Measurements from ENCODE around the gene GPHA2.

GPHA2 gene

GRCh38 chr11:64909653-64910343, 25.9 kb downstream of the GPHA2 start:
- no peak for DNase-seq

DNA sequence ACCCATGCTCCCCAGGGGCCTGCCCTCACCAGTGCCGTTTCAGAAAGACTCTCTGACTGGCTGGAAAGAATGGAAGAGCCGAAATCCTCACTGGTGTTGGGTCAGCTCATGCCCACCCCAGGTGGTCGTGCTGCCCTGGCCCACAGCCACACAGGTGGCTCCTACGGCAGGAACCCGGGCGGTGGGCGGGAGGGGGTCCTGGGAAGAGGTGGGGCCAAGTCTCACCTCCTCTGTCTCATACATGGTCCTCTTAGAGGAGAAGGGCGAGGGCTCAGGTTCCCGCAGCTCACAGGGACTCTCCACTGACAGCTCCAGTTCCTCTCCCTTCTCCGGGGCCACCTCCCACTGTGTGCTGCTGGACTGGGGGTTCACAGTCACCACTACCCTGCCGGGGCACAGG, 26.9 kb downstream of the GPHA2 start:
- DNase-seq, result no peak

- DNase-seq, result no peak
These were observed 29.4 kb downstream of the GPHA2 start for GRCh38 chr11:64906314-64906635.

- no peak for DNase-seq
These were observed 30.0 kb downstream of the GPHA2 start for GRCh38 chr11:64905516-64906313.

DNA sequence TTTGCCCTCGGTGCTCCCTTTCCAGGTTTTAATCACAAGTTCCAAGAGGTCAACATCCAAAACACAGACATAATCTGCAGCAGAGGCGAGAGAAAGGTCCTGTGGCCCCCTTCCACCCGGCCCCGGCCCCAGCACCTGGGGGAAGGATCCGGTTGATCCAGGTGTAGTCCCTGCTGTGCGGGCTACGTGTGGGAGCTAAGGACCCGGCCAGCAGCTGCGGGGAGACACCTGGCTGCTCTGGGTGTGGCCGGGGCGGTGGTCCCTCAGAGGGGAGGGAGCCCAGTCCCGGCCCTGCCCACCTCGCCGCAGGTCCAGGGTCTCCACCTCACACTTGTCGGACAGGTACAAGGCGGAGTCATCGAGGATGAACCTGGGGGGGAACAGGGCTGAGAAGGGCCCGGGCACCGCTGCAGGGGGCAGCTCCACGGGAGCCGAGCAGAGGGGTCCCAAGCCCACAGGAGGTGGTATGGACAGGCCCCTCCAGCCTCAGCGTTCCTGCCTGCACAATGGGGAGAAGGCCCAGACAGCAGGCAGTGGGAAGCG, 32.3 kb downstream of the GPHA2 start:
- no peak for DNase-seq

DNA sequence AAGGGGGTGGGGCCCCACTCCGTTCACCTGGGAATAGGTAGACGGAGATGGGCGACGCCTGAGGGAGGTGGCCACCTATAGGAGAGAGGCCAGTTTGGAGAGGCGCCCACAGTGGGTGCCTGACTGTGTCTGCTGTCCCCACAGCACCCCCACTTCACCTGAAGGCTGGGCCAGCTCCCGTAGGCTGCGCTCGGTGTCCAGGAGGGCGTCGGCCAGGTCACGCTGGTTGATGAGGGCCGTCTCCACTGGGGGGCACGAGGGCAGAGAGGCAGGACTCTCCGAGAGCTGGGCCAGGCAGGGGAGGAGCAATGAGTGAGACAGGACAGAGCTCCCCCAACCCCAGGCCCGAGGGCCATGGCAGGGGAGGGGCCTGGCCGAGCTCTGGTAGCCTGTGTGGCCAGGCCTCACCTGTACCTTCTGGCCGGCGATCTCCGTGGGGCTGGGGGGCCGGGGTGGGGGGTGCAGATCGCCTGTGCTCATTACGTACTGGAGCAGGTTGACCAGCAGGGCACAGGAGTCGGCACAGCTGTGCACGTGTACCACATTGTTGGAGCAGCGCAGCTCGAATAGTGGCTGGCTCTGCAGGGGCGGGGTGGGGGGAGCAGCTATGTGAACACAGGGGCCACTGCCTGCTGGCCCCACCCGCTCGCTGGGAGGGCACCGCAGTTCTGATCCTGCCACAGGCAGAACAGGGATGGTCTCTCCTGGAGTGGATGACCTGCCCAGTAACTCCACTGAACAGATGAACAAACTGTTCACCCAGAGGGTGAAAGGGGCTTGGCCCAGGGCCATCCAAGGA, 33.4 kb downstream of the GPHA2 start:
- DNase-seq, result no peak

DNA sequence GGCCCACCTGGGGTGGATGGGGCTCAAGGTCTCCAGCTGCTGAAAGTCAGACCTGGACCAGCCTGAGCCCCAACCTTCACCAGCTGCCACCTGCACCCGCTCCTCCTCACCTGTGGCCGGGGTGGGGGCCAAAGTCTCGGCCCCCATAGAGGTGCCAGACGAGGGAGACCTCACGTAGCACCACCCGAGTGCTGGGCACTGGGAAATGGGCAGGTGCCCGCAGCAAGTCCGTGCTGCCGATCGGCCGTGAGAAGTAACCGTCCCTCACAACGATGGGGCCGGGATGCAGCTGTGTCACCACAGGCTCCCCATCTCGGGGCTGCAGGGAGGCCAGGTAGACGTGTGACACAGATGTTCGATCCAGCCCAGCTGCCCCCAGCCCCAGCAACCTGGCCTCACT, 34.9 kb downstream of the GPHA2 start:
- no peak for DNase-seq

DNA sequence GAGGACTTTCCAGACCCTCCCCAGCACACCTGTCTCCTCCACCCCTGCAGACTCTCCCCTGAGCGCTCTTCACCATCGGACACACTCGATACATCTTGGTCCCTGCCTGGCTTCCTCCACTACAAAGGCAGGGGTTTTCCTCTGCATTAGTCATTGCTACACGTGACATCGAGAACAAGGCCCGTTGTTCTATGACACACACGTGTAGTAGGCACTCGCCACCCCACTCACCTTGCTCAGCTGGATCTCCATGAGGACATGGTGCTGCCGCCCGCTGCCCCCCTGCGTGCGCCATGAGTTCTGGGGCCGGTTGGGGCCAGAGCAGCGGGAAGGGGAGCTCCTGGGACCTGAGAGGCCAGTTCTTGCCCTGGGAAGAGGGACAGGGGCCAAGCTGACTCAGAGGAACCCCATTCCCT, 35.4 kb downstream of the GPHA2 start:
- no peak for DNase-seq

DNA sequence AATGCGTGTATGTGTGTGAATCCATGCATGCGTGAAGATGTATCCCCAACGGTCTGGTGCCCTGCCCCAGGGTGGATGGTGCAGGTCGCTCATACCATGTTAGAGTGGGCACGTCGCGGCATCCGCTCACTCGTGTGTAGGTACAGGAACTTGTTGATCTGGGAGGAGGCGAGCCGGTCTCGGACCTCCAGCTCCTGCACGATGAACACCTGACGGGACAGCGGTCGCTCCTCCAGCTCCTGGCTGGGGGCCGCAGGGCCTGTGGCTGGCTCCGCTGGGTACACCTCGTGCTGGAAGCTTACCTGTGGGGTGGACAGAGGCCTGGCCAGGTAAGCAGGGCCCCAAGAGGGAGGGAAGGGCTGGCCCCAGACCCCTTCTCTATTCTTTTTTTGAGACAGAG, 37.2 kb downstream of the GPHA2 start:
- DNase-seq, result no peak

- DNase-seq, result no peak
These were observed 37.6 kb downstream of the GPHA2 start for GRCh38 chr11:64898076-64898445.

DNA sequence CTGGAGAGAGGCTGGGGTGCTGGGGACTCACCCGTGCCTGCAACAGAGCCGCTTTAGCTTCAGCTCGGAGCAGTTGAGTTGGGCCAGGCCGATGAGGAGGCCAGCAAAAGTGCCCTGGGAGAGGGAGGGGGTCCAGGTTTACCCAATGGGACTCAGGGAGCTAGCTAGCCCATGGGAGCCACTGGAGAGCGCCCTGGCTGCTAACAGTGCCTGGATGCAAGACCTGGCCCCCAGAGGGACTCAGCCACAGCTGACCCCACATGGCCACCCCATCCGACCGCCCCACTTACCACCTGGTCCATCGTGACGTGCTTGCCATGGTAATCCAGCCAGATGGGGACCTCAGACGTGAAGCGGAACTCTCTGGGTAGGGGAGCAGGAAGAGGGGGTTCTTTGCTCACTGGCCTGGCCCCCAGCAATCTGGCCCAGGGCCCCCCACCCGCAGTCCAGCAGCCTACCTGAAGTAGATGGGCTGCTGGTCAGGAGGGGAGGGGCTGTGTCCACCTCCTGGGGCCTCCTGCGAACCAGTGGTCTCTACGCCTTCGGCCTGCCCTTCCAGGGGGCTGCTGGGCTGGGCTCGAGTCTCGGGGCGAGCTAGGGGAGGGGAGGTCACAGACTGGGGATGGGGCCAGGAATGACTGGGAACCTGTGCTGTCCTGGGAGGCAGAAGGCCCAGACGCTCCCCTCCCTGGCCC, 38.2 kb downstream of the GPHA2 start:
- DNase-seq, result no peak

GRCh38 chr11:64896448-64897022, 39.2 kb downstream of the GPHA2 start:
- no peak for DNase-seq

DNA sequence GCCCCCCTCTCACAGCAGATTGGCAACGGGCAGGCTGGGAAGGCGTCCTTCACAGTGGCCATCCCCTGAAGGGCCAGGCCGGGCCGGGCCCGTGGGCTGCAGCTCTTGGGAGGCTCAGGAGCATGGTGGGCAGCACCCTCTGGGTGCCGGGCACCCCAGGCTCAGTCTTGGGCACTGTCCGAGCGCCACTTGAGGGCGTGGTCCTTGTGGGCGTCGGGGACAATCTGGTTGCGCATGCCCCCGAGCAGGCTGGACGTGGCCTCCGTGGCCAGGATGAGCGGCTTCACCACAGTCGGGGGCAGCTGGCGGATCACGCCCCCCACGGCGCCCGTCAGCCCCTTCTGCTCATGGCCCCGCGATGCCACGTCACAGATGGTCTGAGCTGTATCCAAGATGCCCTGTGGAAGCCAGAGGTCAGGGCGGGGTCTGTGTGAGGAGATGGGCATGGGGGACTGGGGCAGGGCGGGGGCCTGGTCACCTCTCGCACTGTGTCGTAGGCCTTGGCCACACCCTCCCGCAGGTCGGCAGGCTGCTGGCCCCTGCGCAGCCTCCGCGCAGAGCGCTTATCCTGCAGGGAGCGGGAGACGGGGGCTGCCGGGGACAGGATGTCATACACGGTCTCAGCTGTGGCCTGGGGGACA, 40.8 kb downstream of the GPHA2 start:
- no peak for DNase-seq

DNA sequence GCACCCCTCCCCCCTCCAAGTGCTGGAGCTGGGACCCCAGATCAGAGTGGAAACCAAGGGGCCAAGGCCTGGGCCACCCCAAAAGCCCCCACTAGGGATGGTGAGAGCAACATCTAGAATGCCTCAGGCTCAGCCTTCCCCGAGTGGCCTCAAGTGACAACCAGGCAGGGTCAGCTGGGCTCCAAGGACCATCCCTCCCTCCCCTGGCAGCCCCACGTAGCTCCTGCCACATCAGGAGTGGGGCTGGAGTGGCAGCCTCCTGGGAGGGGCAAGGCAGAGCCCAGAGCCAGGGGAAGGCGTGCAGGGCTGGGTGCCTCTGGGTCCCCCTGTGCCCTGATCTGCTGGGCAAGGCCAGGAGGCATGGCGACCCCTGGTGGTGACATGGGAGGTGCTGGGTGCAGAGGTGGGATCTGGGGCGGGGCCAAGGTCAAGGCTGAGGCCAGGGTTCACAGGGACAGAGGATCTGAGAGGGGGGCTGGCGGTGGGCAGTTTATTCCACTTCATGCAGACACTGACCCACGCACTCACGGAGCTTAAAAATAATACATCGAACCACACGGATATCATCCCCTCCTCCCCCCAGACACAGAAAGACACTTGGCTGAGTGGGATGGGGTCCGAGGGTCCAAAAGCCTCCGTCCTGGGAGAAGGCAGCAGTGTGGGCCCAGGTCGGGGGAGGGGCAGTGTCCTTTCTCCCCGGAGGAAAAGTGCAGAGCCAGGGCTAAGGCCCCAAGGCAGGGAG, 41.5 kb downstream of the GPHA2 start:
- peak; percentile 27 to 38 for DNase-seq

DNA sequence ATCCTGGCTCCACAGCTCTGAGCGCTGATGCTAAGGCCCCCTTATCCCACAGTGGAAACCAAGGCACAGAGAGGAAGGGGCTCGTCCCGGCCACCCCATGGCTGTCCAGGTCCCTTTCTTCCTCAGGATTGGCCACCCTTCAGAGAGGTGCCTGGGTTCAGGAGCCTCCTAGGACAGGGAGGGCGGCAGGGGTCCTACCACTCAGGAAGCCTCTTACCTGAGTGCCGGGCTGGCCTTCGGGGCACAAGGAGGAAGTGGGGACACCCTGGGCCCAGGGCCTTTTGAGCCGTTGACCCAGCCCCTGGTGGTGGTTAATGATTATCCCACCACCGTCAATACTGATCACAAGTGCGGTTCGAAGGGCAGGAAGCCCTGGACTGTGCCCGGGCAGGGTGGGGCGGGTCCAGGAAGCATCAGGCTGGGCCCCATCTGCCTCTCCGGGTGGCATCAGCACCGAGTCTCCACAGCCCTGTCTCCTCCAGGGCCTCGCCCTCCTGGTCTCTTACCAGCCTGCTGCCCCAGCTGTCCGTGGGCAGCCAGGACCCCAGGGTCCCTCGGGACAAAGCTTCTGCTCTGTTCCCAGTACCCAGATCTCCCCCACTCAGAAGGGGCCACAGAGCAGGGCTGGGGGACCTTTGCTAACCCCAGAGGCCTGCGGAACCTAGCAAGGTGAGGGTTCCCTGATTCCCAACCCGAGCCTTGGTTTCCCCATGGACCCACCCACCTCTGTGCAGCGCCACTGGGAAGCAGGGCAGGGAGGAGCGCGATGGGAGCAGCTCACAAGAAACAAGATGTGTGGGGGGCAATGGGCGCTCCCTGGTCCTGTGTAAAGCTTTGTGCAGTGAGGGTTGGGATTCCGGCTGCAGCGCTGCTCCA, 42.3 kb downstream of the GPHA2 start:
- DNase-seq, result no peak

- DNase-seq, result no peak
These were observed 42.9 kb downstream of the GPHA2 start for GRCh38 chr11:64892838-64893193.

DNA sequence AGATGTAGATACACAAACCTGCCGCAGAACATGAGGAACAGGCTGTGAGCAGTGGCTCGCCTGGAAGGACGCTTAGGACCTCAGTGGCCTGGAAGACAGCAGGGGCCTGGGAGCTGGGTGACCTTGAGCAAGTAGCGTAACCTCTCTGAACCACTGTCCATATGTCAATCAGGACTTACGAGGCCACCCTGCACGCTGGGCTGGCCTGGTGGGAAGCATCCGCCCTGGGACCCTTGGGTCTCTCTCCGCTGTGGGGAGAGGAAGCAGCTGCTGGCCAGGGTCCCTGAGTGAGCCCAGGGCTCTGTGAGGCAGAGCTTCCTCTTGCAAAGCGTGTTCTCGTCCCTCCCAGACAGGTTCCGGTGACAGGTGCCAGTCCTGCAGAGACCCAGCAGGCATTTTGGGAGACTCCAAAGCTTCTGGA, 43.3 kb downstream of the GPHA2 start:
- no peak for DNase-seq

DNA sequence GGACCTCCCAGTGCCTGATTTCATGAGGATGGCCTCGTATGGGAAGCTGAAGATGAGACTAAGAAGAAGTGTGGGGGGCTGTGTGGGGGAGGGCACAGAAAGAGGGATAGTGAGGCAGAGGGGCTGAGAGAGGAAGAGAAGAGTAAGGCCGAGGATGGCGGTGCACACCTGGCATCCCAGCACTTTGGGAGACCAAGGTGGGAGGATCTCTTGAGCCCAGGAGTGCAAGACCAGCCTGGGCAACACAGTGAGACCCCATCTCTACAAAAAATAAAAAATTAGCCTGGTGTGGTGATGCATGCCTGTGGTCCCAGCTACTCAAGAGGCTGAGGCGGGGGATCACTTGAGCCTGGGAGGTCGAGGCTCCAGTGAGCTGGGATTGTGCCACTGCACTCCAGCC, 43.8 kb downstream of the GPHA2 start:
- no peak for DNase-seq

- DNase-seq, result no peak
These were observed 44.4 kb downstream of the GPHA2 start for GRCh38 chr11:64891215-64891848.

- DNase-seq, result no peak
These were observed 45.2 kb downstream of the GPHA2 start for GRCh38 chr11:64890522-64890939.

All from NCI-H187 (cell line).